SU-DHL-6 (cell line): ENCODE data around the gene TSHZ3.

Experiments
- H2AFZ ChIP-seq: fragments of 200-600 bp; sonication (generic); 2 replicates; pipeline ENCODE4 v1.6.1; 2014; ENCODE audit warnings: low read depth, mild to moderate bottlenecking, moderate library complexity, mixed read lengths, antibody characterized with exemption, low read length; ENCODE audit not compliant: severe bottlenecking
- H3F3A ChIP-seq: fragments of 200-600 bp; shearing (Covaris generic); 2 replicates; pipeline ENCODE4 v1.6.0; 2016; ENCODE audit warnings: antibody characterized with exemption, mild to moderate bottlenecking; ENCODE audit not compliant: insufficient read depth
- H3K27ac ChIP-seq: fragments of 200-600 bp; sonication (generic); 2 replicates; pipeline ENCODE4 v1.5.1; 2016; ENCODE audit warnings: low read depth, mild to moderate bottlenecking, low read length, moderate library complexity, mixed read lengths
- H3K27me3 ChIP-seq: fragments of 200-600 bp; sonication (generic), shearing (Covaris generic); 2 replicates; pipeline ENCODE4 v1.6.0; 2014; ENCODE audit warnings: mild to moderate bottlenecking, low read length
- H3K36me3 ChIP-seq: fragments of 200-600 bp; sonication (generic); 2 replicates; pipeline ENCODE4 v1.6.1; 2014; ENCODE audit warnings: mild to moderate bottlenecking, low read length, mixed read lengths
- H3K4me2 ChIP-seq: fragments of 300-600, 200-600 bp; shearing (Covaris generic), sonication (generic); 2 replicates; pipeline ENCODE4 v1.6.0; 2014; ENCODE audit warnings: low read length, low read depth, mild to moderate bottlenecking; ENCODE audit not compliant: poor library complexity, severe bottlenecking
- H3K4me3 ChIP-seq: fragments of 200-600 bp; sonication (generic); 2 replicates; pipeline ENCODE4 v1.5.1; 2014; ENCODE audit warnings: antibody characterized with exemption, low read length, mild to moderate bottlenecking, mixed read lengths; ENCODE audit not compliant: insufficient read depth, poor library complexity, severe bottlenecking
- H3K79me2 ChIP-seq: fragments of 200-600 bp; sonication (generic); 2 replicates; pipeline ENCODE4 v1.6.1; 2014; ENCODE audit warnings: mild to moderate bottlenecking, low read length, moderate library complexity; ENCODE audit not compliant: insufficient read depth
- H3K9ac ChIP-seq: fragments of 200-600 bp; sonication (generic); 2 replicates; pipeline ENCODE4 v1.7.0; 2014; ENCODE audit warnings: mild to moderate bottlenecking, low read length
- H3K9me2 ChIP-seq: fragments of 200-600 bp; sonication (generic); replicated peaks from 2 replicates; pipeline ENCODE4 v1.6.1; 2014; ENCODE audit warnings: low read length; ENCODE audit not compliant: insufficient read depth
- H3K9me3 ChIP-seq: fragments of 200-600 bp; sonication (generic); 2 replicates; pipeline ENCODE4 v1.6.1; 2014; ENCODE audit warnings: low read length, mixed read lengths; ENCODE audit not compliant: insufficient read depth
- H4K20me1 ChIP-seq: fragments of 200-600 bp; sonication (generic); 2 replicates; pipeline ENCODE4 v1.6.1; 2014; ENCODE audit warnings: low read depth, mild to moderate bottlenecking, antibody characterized with exemption, low read length, moderate library complexity, mixed read lengths
- CTCF ChIP-seq: fragments of 200-600 bp; sonication (generic); IDR thresholded peaks from one replicate; pipeline ENCODE4 v1.5.1; 2017; ENCODE audit warnings: antibody characterized with exemption, mild to moderate bottlenecking, low read length, moderate library complexity; ENCODE audit not compliant: insufficient read depth, poor library complexity, severe bottlenecking
- EZH2phosphoT487 ChIP-seq: fragments of 200-600 bp; sonication (generic), shearing (Covaris generic); conservative IDR thresholded peaks from 2 replicates; pipeline ENCODE4 v1.6.1; 2018; ENCODE audit warnings: mild to moderate bottlenecking, antibody characterized with exemption, low read length, moderate library complexity, mixed read lengths

TSHZ3 gene

GRCh38 chr19:31347354-31347753, 1.9 kb downstream of the TSHZ3 start:
- no peak overlapping the region for H3K9ac ChIP-seq
- H2AFZ ChIP-seq, result no peak overlapping the region
- no peak for TF ChIP-seq EZH2phosphoT487
- H3F3A ChIP-seq, result no peaks in the 10 kb centered on the region
- H3K79me2 ChIP-seq, result no peaks in the 10 kb centered on the region
- no peak overlapping the region for H3K27ac ChIP-seq
- H3K4me3 ChIP-seq, result no peak overlapping the region
- H3K9me3 ChIP-seq, result no peaks in the 10 kb centered on the region
- no peak overlapping the region for H3K4me2 ChIP-seq
- H3K27me3 ChIP-seq, result no peaks in the 10 kb centered on the region
- no peaks in the 10 kb centered on the region for H3K9me2 ChIP-seq
- H4K20me1 ChIP-seq, result no peaks in the 10 kb centered on the region
- H3K36me3 ChIP-seq, result no peaks in the 10 kb centered on the region

- H3K79me2 ChIP-seq, result no peaks in the 10 kb centered on the region
- no peaks in the 10 kb centered on the region for H4K20me1 ChIP-seq
- H3K9me2 ChIP-seq, result no peaks in the 10 kb centered on the region
- H3K4me3 ChIP-seq, result no peak overlapping the region
- H3K27ac ChIP-seq, result no peak overlapping the region
- no peak overlapping the region for H3K9ac ChIP-seq
- no peak overlapping the region for H3K4me2 ChIP-seq
- H3K27me3 ChIP-seq, result no peaks in the 10 kb centered on the region
- no peak for TF ChIP-seq CTCF
- no peak for TF ChIP-seq EZH2phosphoT487
- H3F3A ChIP-seq, result no peaks in the 10 kb centered on the region
- H2AFZ ChIP-seq, result no peak overlapping the region
- H3K36me3 ChIP-seq, result no peaks in the 10 kb centered on the region
- H3K9me3 ChIP-seq, result no peaks in the 10 kb centered on the region
Observed at GRCh38 chr19:31346184-31347059, 2.8 kb downstream of the TSHZ3 start.

GRCh38 chr19:31344403-31344802, 4.8 kb downstream of the TSHZ3 start:
- Histone ChIP-seq H3K27me3 (no peaks in the 10 kb centered on the region), H3K27ac (no peak overlapping the region), H3F3A (no peaks in the 10 kb centered on the region), H3K9ac (no peak overlapping the region), H2AFZ (no peak overlapping the region), H3K4me2 (no peak overlapping the region), H3K4me3 (no peak overlapping the region), H3K9me3 (no peaks in the 10 kb centered on the region), H3K36me3 (no peaks in the 10 kb centered on the region), H3K9me2 (no peaks in the 10 kb centered on the region), H3K79me2 (no peaks in the 10 kb centered on the region), H4K20me1 (no peaks in the 10 kb centered on the region)
- no peak for TF ChIP-seq EZH2phosphoT487
- TF ChIP-seq CTCF, result no peak

- Histone ChIP-seq H3K4me3 (no peak overlapping the region), H3K27ac (no peak overlapping the region), H4K20me1 (no peaks in the 10 kb centered on the region), H3K27me3 (no peaks in the 10 kb centered on the region), H3K9me3 (no peaks in the 10 kb centered on the region), H3K79me2 (no peaks in the 10 kb centered on the region), H3K36me3 (no peaks in the 10 kb centered on the region), H3K4me2 (no peak overlapping the region), H3K9ac (no peak overlapping the region), H3F3A (no peaks in the 10 kb centered on the region), H3K9me2 (no peaks in the 10 kb centered on the region), H2AFZ (no peak overlapping the region)
- TF ChIP-seq CTCF, result no peak
- no peak for TF ChIP-seq EZH2phosphoT487
Observed at GRCh38 chr19:31342926-31343325, 6.3 kb downstream of the TSHZ3 start.
